Gastroesophageal sphincter (tissue), 4 donors: ENCODE results near the gene SEL1L. TPM values are rescaled to one million over a fixed set of nuclear protein-coding genes. Genes with fewer than 3 reads are reported as not detected.
A peak's percentile ranks its signal among the peaks of the same experiment; 100 is the strongest.
"Not testable (repeated sequence)": the region's sequence is repeated elsewhere in the genome, so short reads cannot be mapped to it uniquely, and the experiment has no call there.

ENCODE experiments used
- ATAC-seq: fragments of 150-250 bp; one replicate; pipeline ENCODE4 v1.9.1; 2016; ENCODE audit warnings: mild to moderate bottlenecking, moderate library complexity
- H3K27ac ChIP-seq, 4 donors: fragments of 200-600 bp; sonication (generic) in 3 of 4; 1 replicate in 3 of 4; 2 replicates in 1 of 4; pipeline ENCODE4 v1.5.1; 2016 to 2019
- H3K27me3 ChIP-seq: fragments of 200-600 bp; sonication (generic); one replicate; pipeline ENCODE4 v1.5.1; 2019
- H3K36me3 ChIP-seq, 2 donors: fragments of 200-600 bp; sonication (generic); one replicate each; pipeline ENCODE4 v1.5.1; 2019; ENCODE audit warnings: control low read depth in 1 of 2
- H3K4me1 ChIP-seq, 3 donors: fragments of 200-600 bp; sonication (generic); 1 replicate in 2 of 3; 2 replicates in 1 of 3; pipeline ENCODE4 v1.5.1; 2016 to 2019; ENCODE audit warnings: control low read depth in 2 of 3
- H3K4me3 ChIP-seq, 2 donors: fragments of 200-600 bp; sonication (generic); one replicate each; pipeline ENCODE4 v1.5.1; 2019; ENCODE audit warnings: mild to moderate bottlenecking in 1 of 2, moderate library complexity in 1 of 2
- H3K9me3 ChIP-seq, 3 donors: fragments of 200-600 bp; sonication (generic); one replicate each; pipeline ENCODE4 v1.5.1; 2017 to 2019; ENCODE audit warnings: control low read depth in 2 of 3
- EP300 ChIP-seq: sonication (generic); formaldehyde crosslinking; IDR thresholded peaks from one replicate; pipeline ENCODE4 v1.6.1; 2017; ENCODE audit warnings: antibody characterized with exemption, mild to moderate bottlenecking
- POLR2A ChIP-seq, 2 donors: fragments of 450-650 bp; IDR thresholded peaks; one replicate each; pipeline ENCODE4 v1.6.1; 2017; ENCODE audit warnings: antibody characterized with exemption in 2 of 2, mild to moderate bottlenecking in 2 of 2, moderate library complexity in 1 of 2
- POLR2AphosphoS5 ChIP-seq: sonication (generic); formaldehyde crosslinking; IDR thresholded peaks from one replicate; pipeline ENCODE4 v1.6.1; 2017; ENCODE audit warnings: antibody characterized with exemption
- WGBS, 2 donors: methylation state at CpG; one replicate each; pipeline ENCODE4 v1.1.5; 2018; ENCODE audit warnings: low coverage in 1 of 2; 5-methylcytosine and 5-hydroxymethylcytosine counted together
- total RNA-seq, 4 donors: library from RNA; depleted of rRNA; stranded (reverse); fragments of >200 nt; gene quantifications; one replicate each; pipeline ENCODE4 v1.1.0, GENCODE V29; 2016
- TF ChIP-seq, protein P1 (sequence below), 4 experiments: fragments of 200-600 bp in 2 of 4; fragments of 450-650 bp in 2 of 4; sonication (generic) in 1 of 4; IDR thresholded peaks; one replicate each; pipeline ENCODE4 v1.5.1; 2017 to 2019; ENCODE audit warnings: antibody characterized with exemption in 4 of 4, mild to moderate bottlenecking in 2 of 4, moderate library complexity in 2 of 4

The SEL1L gene
- total RNA-seq, 4 donors from 2014 or later = 53.7 to 82.8 (median 71.6) TPM

GRCh38 chr14:81523016-81523415, 10.6 kb downstream of the SEL1L start:
- TF ChIP-seq POLR2A (IDR thresholded peaks at IDR 0.05) (no peak), POLR2AphosphoS5 (no peak), EP300 (no peak)
- TF ChIP-seq, protein P1, sequence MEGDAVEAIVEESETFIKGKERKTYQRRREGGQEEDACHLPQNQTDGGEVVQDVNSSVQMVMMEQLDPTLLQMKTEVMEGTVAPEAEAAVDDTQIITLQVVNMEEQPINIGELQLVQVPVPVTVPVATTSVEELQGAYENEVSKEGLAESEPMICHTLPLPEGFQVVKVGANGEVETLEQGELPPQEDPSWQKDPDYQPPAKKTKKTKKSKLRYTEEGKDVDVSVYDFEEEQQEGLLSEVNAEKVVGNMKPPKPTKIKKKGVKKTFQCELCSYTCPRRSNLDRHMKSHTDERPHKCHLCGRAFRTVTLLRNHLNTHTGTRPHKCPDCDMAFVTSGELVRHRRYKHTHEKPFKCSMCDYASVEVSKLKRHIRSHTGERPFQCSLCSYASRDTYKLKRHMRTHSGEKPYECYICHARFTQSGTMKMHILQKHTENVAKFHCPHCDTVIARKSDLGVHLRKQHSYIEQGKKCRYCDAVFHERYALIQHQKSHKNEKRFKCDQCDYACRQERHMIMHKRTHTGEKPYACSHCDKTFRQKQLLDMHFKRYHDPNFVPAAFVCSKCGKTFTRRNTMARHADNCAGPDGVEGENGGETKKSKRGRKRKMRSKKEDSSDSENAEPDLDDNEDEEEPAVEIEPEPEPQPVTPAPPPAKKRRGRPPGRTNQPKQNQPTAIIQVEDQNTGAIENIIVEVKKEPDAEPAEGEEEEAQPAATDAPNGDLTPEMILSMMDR (IDR thresholded peaks at IDR 0.05) = no peak
- peaks cover 0 to 63% of the 10 kb centered on the region in 2 donors for H3K36me3 ChIP-seq
- WGBS, 2 donors = 83 to 94% methylated on average over 4 of the region's 4 CpGs

DNA sequence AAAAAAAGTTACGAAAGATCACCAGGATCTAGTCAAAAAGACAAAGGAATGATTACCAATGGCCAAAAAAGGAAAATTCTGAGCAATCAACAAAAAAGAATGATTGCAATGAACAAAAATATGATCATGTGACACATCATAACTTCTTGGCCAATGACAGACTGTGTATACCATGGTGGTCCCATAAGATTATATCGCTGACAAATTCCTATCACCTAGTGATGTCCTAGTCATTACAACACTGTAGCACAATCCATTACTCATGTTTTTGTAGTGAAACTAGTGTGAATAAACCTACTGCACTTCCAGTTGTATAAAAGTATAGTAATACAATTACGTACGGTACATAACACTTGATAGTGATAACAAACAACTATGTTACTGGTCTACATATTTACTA, 12.3 kb downstream of the SEL1L start:
- H3K27ac ChIP-seq = no peak overlapping the region
- no peak for ATAC-seq

More at GRCh38 chr14:81523016-81523415, 10.6 kb downstream of the SEL1L start:
- H3K27ac ChIP-seq = no peak overlapping the region
- peaks cover 0 to 25% (median 21%) of the 10 kb centered on the region in 3 donors for H3K4me1 ChIP-seq
- no peaks in the 10 kb centered on the region for H3K27me3 ChIP-seq
- H3K4me3 ChIP-seq = no peak overlapping the region
- H3K9me3 ChIP-seq = no peaks in the 10 kb centered on the region
- no peak for ATAC-seq

GRCh38 chr14:81519200-81520011, 14.2 kb downstream of the SEL1L start:
- 51 to 58% methylated on average over 2 to 3 of the region's 3 CpGs for WGBS, 2 donors
- ATAC-seq = peak; percentile 48
- H3K4me1 ChIP-seq = peaks cover 5 to 44% (median 35%) of the 10 kb centered on the region in 3 donors

More for the DNA sequence above, 12.3 kb downstream of the SEL1L start:
- no peak for TF ChIP-seq POLR2AphosphoS5
- TF ChIP-seq POLR2A (IDR thresholded peaks at IDR 0.05) = no peak
- Histone ChIP-seq H3K4me3 (no peak overlapping the region), H3K4me1 (peaks cover 5 to 40% (median 35%) of the 10 kb centered on the region in 3 donors), H3K27me3 (no peaks in the 10 kb centered on the region), H3K36me3 (peaks cover 0 to 65% of the 10 kb centered on the region in 2 donors), H3K9me3 (no peaks in the 10 kb centered on the region)
- whole genome bisulfite sequencing, 2 donors = 91% methylated on average over 3 to 4 of the region's 4 CpGs

DNA sequence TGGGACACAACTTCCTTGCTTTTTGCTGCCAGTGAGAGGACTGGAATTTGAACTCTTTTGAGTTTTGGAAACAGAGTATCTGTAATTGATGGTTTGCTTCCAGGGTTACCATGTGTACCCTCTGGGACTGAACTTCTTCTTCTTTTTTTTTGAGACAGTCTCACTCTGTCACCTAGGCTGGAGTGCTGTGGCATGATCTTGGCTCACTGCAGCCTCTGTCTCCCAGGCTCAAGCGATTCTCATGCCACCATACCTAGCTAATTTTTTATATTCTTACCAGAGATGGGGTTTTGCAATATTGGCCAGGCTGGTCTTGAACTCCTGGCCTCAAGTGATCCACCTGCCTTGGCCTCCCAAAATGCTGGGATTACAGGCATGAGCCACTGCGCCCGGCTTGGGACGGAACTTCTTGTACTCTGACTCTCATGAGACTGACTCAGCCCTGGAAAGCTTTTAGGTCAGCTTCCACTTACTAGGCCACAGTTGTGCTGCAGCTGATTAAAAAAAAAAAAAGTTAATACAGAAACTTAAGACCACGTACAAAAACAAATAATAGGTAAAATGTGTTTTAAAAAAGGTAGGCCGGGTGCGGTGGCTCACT, 15.8 kb downstream of the SEL1L start:
- Histone ChIP-seq H3K9me3 (no peaks in the 10 kb centered on the region), H3K4me3 (no peak overlapping the region), H3K36me3 (peaks cover 0 to 61% of the 10 kb centered on the region in 2 donors), H3K27ac (peak overlapping the region; percentile 51 to 82 (median 76)), H3K27me3 (no peaks in the 10 kb centered on the region), H3K4me1 (peaks cover 5 to 44% (median 35%) of the 10 kb centered on the region in 3 donors)
- TF ChIP-seq, protein P1 (IDR thresholded peaks at IDR 0.05) = no peak
- TF ChIP-seq EP300 (no peak), POLR2A (IDR thresholded peaks at IDR 0.05) (no peak), POLR2AphosphoS5 (peak; percentile 52)
- WGBS, 2 donors = 42 to 66% methylated on average over 2 to 3 of the region's 7 CpGs
- peak; percentile 90 for ATAC-seq

More at GRCh38 chr14:81519200-81520011, 14.2 kb downstream of the SEL1L start:
- TF ChIP-seq EP300 (no peak), POLR2AphosphoS5 (no peak), POLR2A (IDR thresholded peaks at IDR 0.05) (no peak)
- TF ChIP-seq, protein P1 (IDR thresholded peaks at IDR 0.05) = no peak
- Histone ChIP-seq H3K36me3 (peaks cover 0 to 61% of the 10 kb centered on the region in 2 donors), H3K4me3 (no peak overlapping the region), H3K27me3 (no peaks in the 10 kb centered on the region), H3K27ac (peak overlapping the region; percentile 44 to 82 (median 76)), H3K9me3 (no peaks in the 10 kb centered on the region)

GRCh38 chr14:81516986-81517797, 16.5 kb downstream of the SEL1L start:
- Histone ChIP-seq H3K27ac (peak overlapping the region; percentile 51 to 82 (median 76)), H3K36me3 (peaks cover 0 to 56% of the 10 kb centered on the region in 2 donors), H3K9me3 (no peaks in the 10 kb centered on the region), H3K4me3 (no peak overlapping the region), H3K4me1 (peaks cover 5 to 49% (median 35%) of the 10 kb centered on the region in 3 donors), H3K27me3 (no peaks in the 10 kb centered on the region)
- no peak for TF ChIP-seq POLR2AphosphoS5
- TF ChIP-seq POLR2A (IDR thresholded peaks at IDR 0.05) = no peak
- no peak for TF ChIP-seq EP300
- TF ChIP-seq, protein P1 (IDR thresholded peaks at IDR 0.05) = no peak
- ATAC-seq = peak; percentile 72
- WGBS, 2 donors = 17 to 23% methylated on average over 2 of the region's 2 CpGs

- H3K4me1 ChIP-seq = peaks cover 10 to 61% (median 35%) of the 10 kb centered on the region in 3 donors
- 80 to 100% methylated on average over 1 to 2 of the region's 8 CpGs for WGBS, 2 donors
- H3K4me3 ChIP-seq, H3K9me3 ChIP-seq, ATAC-seq, H3K27me3 ChIP-seq: not testable (repeated sequence)
- H3K36me3 ChIP-seq = peaks cover 0 to 54% of the 10 kb centered on the region in 2 donors
- H3K27ac ChIP-seq = peak overlapping the region in 1 of 4 donors; percentile 82
Observed at GRCh38 chr14:81515927-81516326, 17.7 kb downstream of the SEL1L start.

DNA sequence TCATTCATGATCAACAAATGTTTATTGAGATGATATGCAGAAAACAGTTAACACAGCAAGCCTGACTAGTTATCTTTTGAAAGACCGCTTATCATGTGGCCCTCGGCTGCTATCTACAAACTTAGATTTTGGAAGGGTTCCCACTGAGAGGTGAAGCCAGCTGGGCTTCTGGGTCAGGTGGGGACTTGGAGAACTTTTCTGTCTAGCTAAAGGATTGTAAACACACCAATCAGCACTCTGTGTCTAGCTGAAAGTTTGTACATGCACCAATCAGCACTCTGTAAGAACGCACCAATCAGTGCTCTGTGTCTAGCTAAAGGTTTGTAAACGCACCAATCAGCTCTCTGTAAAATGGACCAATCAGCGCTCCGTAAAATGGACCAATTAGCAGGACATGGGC, 20.8 kb downstream of the SEL1L start:
- 85 to 92% methylated on average over 4 to 6 of the region's 6 CpGs for WGBS, 2 donors
- H3K27me3 ChIP-seq, H3K9me3 ChIP-seq, H3K4me3 ChIP-seq, ATAC-seq, H3K27ac ChIP-seq: not testable (repeated sequence)
- peaks cover 0 to 48% of the 10 kb centered on the region in 2 donors for H3K36me3 ChIP-seq
- H3K4me1 ChIP-seq = peaks cover 9 to 60% (median 28%) of the 10 kb centered on the region in 3 donors
